HFFc6 (cell line): Measurements from ENCODE around the gene SLC49A4. TPM values are rescaled to one million over a fixed set of nuclear protein-coding genes. Genes with fewer than 3 reads are reported as not detected.

ENCODE experiments used
- DNase-seq: peaks from one replicate; pipeline ENCODE4 v3.0.0-alpha.2; 2018
- H3K27ac Mint-ChIP-seq: 2 replicates; pipeline ENCODE4 v1.8.0; 2020; ENCODE audit warnings: mild to moderate bottlenecking, mixed read lengths
- H3K27me3 Mint-ChIP-seq: 2 replicates; pipeline ENCODE4 v1.8.0; 2021; ENCODE audit warnings: mild to moderate bottlenecking, moderate library complexity, mixed read lengths; ENCODE audit not compliant: insufficient read depth
- H3K36me3 Mint-ChIP-seq: 2 replicates; pipeline ENCODE4 v1.8.0; 2021; ENCODE audit warnings: low read depth, mixed read lengths
- H3K4me1 Mint-ChIP-seq: 2 replicates; pipeline ENCODE4 v1.8.0; 2020; ENCODE audit warnings: low read depth, mixed read lengths
- H3K4me3 Mint-ChIP-seq: 2 replicates; pipeline ENCODE4 v1.8.0; 2020; ENCODE audit warnings: mild to moderate bottlenecking, moderate library complexity, mixed read lengths
- H3K9me3 Mint-ChIP-seq: 2 replicates; pipeline ENCODE4 v1.8.0; 2020; ENCODE audit warnings: mild to moderate bottlenecking, mixed read lengths
- total RNA-seq, 6 experiments: library from RNA; stranded (reverse); fragmentation: NEBNext Ultra II Directional; extraction: Animal tissue kit (Norgen Biotek cat#: 25700); gene quantifications; 2 replicates in 1 of 6; 3 replicates in 5 of 6; pipeline ENCODE4 v1.2.3, GENCODE V29; 2021
- TF ChIP-seq, protein P1 (sequence below): fragments of 200-600 bp; sonication (generic); IDR thresholded peaks from 2 replicates; pipeline ENCODE4 v1.5.0; 2021; ENCODE audit warnings: antibody characterized with exemption, mild to moderate bottlenecking

Gene SLC49A4
- total RNA-seq, 6 experiments from 2014 or later, result 10.2 to 10.8 (median 10.7) TPM

DNA sequence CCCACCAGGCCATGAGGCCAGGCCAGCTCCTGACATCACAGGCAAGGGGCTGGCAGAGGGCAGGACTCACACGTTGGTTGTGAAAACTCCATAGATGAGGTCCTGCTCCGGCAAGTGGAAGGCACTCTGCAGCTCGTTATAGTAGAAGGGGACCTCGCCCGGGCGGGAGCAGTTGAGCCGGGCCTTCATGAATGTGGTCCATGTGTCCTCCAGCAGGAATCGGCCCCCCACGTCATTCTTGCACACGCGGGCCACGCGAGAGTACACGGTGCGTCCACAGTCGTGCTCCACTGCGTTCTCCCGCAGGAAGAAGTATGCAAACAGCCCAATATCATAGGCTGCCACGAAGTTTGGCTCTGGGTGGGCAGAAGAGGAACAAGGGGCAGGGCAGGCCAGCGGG, 131.5 kb downstream of the SLC49A4 start:
- no peaks in the 10 kb centered on the region for H3K4me1 Mint-ChIP-seq
- H3K4me3 Mint-ChIP-seq, result no peak overlapping the region
- no peak overlapping the region for H3K27ac Mint-ChIP-seq
- no peaks in the 10 kb centered on the region for H3K9me3 Mint-ChIP-seq
- DNase-seq, result no peak
- no peaks in the 10 kb centered on the region for H3K36me3 Mint-ChIP-seq
- TF ChIP-seq, protein P1, sequence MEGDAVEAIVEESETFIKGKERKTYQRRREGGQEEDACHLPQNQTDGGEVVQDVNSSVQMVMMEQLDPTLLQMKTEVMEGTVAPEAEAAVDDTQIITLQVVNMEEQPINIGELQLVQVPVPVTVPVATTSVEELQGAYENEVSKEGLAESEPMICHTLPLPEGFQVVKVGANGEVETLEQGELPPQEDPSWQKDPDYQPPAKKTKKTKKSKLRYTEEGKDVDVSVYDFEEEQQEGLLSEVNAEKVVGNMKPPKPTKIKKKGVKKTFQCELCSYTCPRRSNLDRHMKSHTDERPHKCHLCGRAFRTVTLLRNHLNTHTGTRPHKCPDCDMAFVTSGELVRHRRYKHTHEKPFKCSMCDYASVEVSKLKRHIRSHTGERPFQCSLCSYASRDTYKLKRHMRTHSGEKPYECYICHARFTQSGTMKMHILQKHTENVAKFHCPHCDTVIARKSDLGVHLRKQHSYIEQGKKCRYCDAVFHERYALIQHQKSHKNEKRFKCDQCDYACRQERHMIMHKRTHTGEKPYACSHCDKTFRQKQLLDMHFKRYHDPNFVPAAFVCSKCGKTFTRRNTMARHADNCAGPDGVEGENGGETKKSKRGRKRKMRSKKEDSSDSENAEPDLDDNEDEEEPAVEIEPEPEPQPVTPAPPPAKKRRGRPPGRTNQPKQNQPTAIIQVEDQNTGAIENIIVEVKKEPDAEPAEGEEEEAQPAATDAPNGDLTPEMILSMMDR, result no peak
- peaks cover 45% of the 10 kb centered on the region for H3K27me3 Mint-ChIP-seq

DNA sequence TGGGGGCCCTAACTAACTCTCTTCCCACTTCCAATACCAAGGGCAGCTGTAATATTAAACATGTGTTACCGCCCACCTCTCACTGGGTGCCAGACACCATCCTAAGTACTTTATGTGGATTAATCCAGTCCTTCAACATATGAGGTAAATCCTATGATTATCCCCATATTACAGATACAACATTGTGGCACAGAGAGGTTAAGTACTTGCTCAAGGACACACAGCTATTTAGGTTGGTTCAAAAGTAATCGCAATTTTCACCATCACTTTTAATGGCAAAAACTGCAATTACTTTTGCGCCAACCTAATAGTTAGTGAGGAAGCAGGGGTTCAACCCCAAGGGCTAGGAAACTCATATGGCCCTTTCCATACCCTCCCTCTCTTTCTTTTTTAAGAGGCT, 131.9 kb downstream of the SLC49A4 start:
- TF ChIP-seq, protein P1, result no peak
- Mint-ChIP-seq H3K4me1 (no peaks in the 10 kb centered on the region), H3K9me3 (no peaks in the 10 kb centered on the region), H3K4me3 (no peak overlapping the region), H3K27me3 (peaks cover 45% of the 10 kb centered on the region), H3K36me3 (no peaks in the 10 kb centered on the region), H3K27ac (no peak overlapping the region)
- DNase-seq, result no peak

DNA sequence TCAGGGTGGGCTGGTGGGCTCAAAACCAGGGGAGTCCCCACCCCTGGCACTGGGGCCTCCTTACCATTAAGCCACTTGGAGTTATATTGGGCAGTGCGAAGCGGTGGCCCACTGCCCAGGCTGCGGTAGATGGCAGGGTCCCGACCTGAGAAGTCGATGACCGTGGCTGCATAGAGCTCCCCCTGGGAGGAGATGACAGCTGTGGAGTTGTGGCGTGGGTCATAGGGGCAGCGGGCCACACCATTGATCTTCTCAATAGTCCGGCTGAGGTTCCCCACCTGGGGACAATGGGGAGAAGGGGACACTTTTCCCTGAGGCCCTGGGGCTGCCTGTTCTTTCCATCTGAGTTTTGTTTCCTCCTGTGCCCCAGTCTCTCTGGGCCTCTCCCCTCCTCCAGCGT, 132.9 kb downstream of the SLC49A4 start:
- Mint-ChIP-seq H3K36me3 (no peaks in the 10 kb centered on the region), H3K9me3 (no peaks in the 10 kb centered on the region), H3K27me3 (peaks cover 41% of the 10 kb centered on the region), H3K27ac (no peak overlapping the region), H3K4me3 (no peak overlapping the region), H3K4me1 (no peaks in the 10 kb centered on the region)
- TF ChIP-seq, protein P1, result no peak
- no peak for DNase-seq

DNA sequence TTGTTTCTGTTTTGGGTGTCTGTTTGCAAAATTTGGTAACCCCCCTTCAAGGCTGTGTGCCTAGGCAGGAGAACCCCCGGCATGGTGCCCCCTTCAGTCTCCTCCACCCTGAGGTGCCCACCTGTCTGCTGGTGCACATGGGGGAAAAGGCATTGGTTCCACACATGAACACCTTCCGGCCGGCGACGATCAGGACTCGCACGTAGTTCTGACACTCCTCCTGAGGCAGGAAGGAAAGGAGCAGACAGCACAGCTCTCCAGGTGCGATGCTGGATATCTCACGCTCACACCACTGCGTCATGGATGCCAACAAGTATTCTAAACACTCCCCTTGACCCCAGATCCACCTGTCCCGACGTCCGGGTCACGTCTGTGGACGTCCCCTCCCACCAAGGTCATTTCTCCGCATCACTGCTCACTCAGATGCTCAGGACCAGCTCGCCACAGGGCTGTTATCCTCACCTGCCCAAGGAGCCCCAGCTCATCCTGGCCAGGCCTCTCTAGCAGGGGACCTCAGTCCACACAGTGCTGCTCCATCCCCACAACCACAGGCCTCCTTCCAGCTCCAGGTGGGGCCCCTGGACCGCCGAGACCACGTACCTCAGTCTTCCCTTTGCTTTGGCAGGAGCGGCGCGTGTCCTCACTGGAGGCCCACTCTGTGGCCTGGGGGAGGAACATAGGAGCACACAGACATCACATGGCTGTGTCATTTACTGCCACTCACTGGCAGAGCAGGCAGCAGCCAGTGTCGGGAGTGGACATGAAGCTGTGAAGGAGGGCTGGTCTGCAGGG, 133.7 kb downstream of the SLC49A4 start:
- no peak for DNase-seq

DNA sequence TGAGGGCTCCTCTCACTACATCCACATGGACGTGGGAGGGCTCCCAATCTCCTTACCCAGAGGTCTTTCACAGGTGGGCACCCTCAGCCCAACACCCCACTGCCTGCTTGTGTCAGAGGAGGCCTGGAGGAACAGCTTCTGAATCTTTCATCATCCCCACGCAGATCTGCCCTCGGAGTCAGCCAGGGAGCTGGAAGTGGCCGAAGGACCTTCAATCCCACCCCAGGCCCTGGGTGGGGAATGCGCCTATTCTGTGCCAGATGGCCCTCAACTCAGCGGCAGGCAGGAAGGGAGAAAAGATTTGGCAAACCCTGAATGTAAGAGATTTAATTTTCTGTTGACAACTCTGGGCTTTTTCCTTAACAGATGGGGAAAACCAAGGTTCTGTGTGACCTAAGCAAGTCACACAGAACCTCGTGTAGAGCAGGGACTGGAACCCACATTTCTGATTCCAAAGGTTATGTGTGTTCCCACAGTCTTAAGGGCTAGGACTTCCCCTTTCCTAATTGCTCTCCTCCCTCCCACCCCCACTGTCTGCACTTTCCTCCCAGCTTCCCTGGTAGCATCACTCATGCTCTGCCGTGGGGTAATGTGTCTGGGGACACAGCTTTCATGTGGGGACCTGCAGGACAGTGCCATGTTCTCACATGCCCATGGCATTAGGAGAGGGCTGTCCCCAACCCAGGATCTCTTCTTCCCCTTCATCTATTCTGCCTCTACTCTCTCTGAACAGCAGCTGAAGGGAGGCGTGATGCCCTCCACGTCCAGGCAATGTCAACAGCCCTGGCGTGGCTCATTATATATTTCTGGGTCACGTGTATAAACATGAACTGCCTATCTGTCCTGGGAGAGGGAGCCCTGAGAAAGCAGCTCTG, 134.6 kb downstream of the SLC49A4 start:
- H3K4me3 Mint-ChIP-seq, result no peak overlapping the region
- H3K36me3 Mint-ChIP-seq, result no peaks in the 10 kb centered on the region
- no peaks in the 10 kb centered on the region for H3K9me3 Mint-ChIP-seq
- TF ChIP-seq, protein P1, result no peak
- DNase-seq, result no peak
- no peak overlapping the region for H3K27ac Mint-ChIP-seq
- no peaks in the 10 kb centered on the region for H3K4me1 Mint-ChIP-seq
- peaks cover 50% of the 10 kb centered on the region for H3K27me3 Mint-ChIP-seq

More for the DNA sequence above, 133.7 kb downstream of the SLC49A4 start:
- H3K36me3 Mint-ChIP-seq, result no peaks in the 10 kb centered on the region
- H3K27me3 Mint-ChIP-seq, result peaks cover 46% of the 10 kb centered on the region
- no peaks in the 10 kb centered on the region for H3K9me3 Mint-ChIP-seq
- H3K4me1 Mint-ChIP-seq, result no peaks in the 10 kb centered on the region
- TF ChIP-seq, protein P1, result no peak
- H3K27ac Mint-ChIP-seq, result no peak overlapping the region
- H3K4me3 Mint-ChIP-seq, result no peak overlapping the region
